ENCODE measurements around the gene NXF1.

GRCh38 chr11:62854013-62854824 is 49.0 kb upstream of the NXF1 start:
- TF ChIP-seq EZH2 (IDR thresholded peaks at IDR 0.05; ENCODE audit: borderline replicate concordance, low read length), result no peak
- no peak for TF ChIP-seq CTCF (IDR thresholded peaks at IDR 0.05; ENCODE audit: low read length)
